ENCODE data around the gene CDH2. TPM values are rescaled to one million over a fixed set of nuclear protein-coding genes. Genes with fewer than 3 reads are reported as not detected.

Gene CDH2
- total RNA-seq, 1 donor from 2014 or later, result 87.2 TPM

GRCh38 chr18:28201056-28201455, 24.1 kb upstream of the CDH2 start:
- Mint-ChIP-seq H3K4me3 (ENCODE audit: unreplicated experiment) (no peak overlapping the region), H3K4me1 (ENCODE audit: unreplicated experiment) (peaks cover 17% of the 10 kb centered on the region), H3K27me3 (ENCODE audit: unreplicated experiment) (no peaks in the 10 kb centered on the region), H3K27ac (ENCODE audit: unreplicated experiment) (no peak overlapping the region), H3K36me3 (ENCODE audit: unreplicated experiment) (no peaks in the 10 kb centered on the region), H3K9me3 (ENCODE audit: unreplicated experiment) (no peaks in the 10 kb centered on the region)
- no peak for DNase-seq (ENCODE audit: extremely low spot score, unreplicated experiment)
- no peak for TF ChIP-seq CTCF (IDR thresholded peaks at IDR 0.05)

DNA sequence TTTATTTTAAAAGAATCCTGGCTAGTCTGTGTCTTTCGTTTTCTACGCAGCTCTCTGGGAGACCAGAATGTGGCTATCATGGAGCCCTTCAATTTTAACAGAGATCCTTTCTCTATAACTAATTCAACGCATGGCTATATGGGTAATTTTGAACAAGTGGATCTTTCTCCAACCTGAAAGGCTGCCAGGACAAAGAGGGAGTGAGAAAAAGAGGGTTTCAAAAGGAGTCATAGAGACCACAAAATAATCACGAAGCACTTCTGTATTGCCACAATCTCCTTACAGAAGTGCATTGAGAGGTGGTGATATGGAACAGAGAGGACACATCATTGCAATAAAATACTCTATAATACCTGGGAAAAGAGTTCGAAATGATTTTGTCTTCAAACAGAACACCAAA, 21.7 kb upstream of the CDH2 start:
- peaks cover 4% of the 10 kb centered on the region for H3K4me1 Mint-ChIP-seq (ENCODE audit: unreplicated experiment)
- no peaks in the 10 kb centered on the region for H3K9me3 Mint-ChIP-seq (ENCODE audit: unreplicated experiment)
- no peaks in the 10 kb centered on the region for H3K27me3 Mint-ChIP-seq (ENCODE audit: unreplicated experiment)
- no peak for TF ChIP-seq CTCF (IDR thresholded peaks at IDR 0.05)
- no peaks in the 10 kb centered on the region for H3K36me3 Mint-ChIP-seq (ENCODE audit: unreplicated experiment)
- no peak for DNase-seq (ENCODE audit: extremely low spot score, unreplicated experiment)
- no peak overlapping the region for H3K4me3 Mint-ChIP-seq (ENCODE audit: unreplicated experiment)
- H3K27ac Mint-ChIP-seq (ENCODE audit: unreplicated experiment), result no peak overlapping the region

DNA sequence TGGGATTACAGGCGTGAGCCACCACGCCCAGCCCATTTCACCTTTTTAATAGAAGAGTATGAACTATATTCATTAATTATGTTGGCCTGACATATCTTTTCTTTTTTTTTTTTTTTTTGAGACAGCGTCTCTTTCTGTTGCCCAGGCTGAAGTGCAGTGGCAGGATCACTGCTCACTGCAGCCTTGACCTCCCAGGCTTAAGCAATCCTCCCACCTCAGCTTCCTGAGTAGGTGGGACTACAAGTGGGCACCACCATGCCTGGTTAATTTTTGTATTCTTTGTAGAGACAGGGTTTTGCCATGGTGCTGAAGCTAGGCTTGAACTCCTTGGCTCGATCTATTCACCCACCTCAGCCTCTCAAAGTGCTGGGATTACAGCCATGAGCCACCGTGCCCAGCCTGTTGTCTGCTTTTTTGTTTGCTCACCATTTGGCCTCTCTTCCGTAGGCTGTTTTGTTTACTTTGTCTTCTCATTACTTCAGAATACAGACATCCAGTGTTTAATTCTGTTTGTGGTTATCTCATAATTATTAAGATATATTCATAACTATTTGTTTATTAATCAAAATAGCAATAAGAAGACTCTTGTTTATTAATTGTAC, 16.3 kb upstream of the CDH2 start:
- H3K4me3 Mint-ChIP-seq (ENCODE audit: unreplicated experiment), result no peak overlapping the region
- TF ChIP-seq CTCF (IDR thresholded peaks at IDR 0.05), result no peak
- peaks cover 4% of the 10 kb centered on the region for H3K4me1 Mint-ChIP-seq (ENCODE audit: unreplicated experiment)
- no peak overlapping the region for H3K27ac Mint-ChIP-seq (ENCODE audit: unreplicated experiment)
- no peaks in the 10 kb centered on the region for H3K27me3 Mint-ChIP-seq (ENCODE audit: unreplicated experiment)
- no peak for DNase-seq (ENCODE audit: extremely low spot score, unreplicated experiment)
- peaks cover 4% of the 10 kb centered on the region for H3K9me3 Mint-ChIP-seq (ENCODE audit: unreplicated experiment)
- H3K36me3 Mint-ChIP-seq (ENCODE audit: unreplicated experiment), result no peaks in the 10 kb centered on the region

DNA sequence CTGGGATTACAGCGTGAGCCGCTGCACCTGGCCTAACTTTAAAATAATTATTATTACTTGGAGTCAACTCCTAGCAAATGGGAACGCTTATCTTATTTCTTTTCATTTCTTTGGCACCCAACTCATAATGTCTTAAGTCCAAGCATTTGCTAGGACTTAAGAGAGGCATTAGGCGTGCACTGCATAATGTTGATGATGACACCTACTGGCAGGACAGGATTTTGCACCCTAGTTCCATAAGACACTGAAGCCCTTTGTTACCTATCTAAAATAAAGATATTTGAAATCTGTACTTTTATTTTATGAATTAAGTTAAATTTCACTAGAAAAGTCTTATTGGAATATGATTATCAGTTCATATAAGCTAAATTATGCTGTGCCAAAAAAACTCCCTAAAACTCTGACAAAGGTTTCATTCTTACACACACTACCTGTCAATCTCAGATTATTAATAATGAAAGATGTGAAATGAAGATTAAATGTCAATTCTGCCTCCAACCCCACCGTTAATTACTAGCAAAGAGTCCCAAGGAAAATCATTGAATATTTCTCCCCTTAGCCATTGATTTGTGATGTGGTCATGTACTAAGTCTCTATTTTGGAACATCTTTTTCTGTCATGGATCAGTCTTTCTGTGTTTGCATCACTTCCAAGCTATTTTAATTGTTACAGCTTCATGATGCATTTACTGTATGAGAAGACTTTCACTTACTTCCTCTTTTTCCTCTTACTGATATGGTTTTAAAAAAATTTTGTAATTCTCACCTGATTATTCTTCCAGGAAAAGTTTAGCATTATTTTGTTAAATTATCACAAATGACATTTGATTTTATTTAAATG, 12.7 kb upstream of the CDH2 start:
- Mint-ChIP-seq H3K27ac (ENCODE audit: unreplicated experiment) (no peak overlapping the region), H3K4me1 (ENCODE audit: unreplicated experiment) (no peaks in the 10 kb centered on the region), H3K9me3 (ENCODE audit: unreplicated experiment) (peaks cover 4% of the 10 kb centered on the region), H3K36me3 (ENCODE audit: unreplicated experiment) (no peaks in the 10 kb centered on the region), H3K27me3 (ENCODE audit: unreplicated experiment) (no peaks in the 10 kb centered on the region), H3K4me3 (ENCODE audit: unreplicated experiment) (no peak overlapping the region)
- no peak for DNase-seq (ENCODE audit: extremely low spot score, unreplicated experiment)
- peak; percentile 59 for TF ChIP-seq CTCF (IDR thresholded peaks at IDR 0.05)

- H3K27me3 Mint-ChIP-seq (ENCODE audit: unreplicated experiment), result no peaks in the 10 kb centered on the region
- DNase-seq (ENCODE audit: extremely low spot score, unreplicated experiment), result no peak
- no peak for TF ChIP-seq CTCF (IDR thresholded peaks at IDR 0.05)
- no peaks in the 10 kb centered on the region for H3K36me3 Mint-ChIP-seq (ENCODE audit: unreplicated experiment)
- H3K27ac Mint-ChIP-seq (ENCODE audit: unreplicated experiment), result no peak overlapping the region
- no peak overlapping the region for H3K4me3 Mint-ChIP-seq (ENCODE audit: unreplicated experiment)
- no peaks in the 10 kb centered on the region for H3K4me1 Mint-ChIP-seq (ENCODE audit: unreplicated experiment)
- H3K9me3 Mint-ChIP-seq (ENCODE audit: unreplicated experiment), result peaks cover 4% of the 10 kb centered on the region
These were observed 8.2 kb upstream of the CDH2 start for GRCh38 chr18:28185121-28185520.
